Keratinocyte (primary cell): ENCODE measurements around the gene HSH2D.

Experiments used
- EZH2 ChIP-seq: IDR thresholded peaks from one replicate; pipeline ENCODE4 v1.6.1; 2012; ENCODE audit warnings: inconsistent platforms, mild to moderate bottlenecking, low read length, moderate library complexity
- TF ChIP-seq, protein P1 (sequence below), 3 experiments: IDR thresholded peaks in 1 of 3; conservative IDR thresholded peaks in 1 of 3; optimal IDR thresholded peaks in 1 of 3; 2 replicates in 2 of 3; 3 replicates in 1 of 3; pipeline versions ENCODE3 to v1.5.1; 2011; ENCODE audit warnings: low read length in 3 of 3, mild to moderate bottlenecking in 3 of 3, moderate library complexity in 2 of 3, control low read depth in 1 of 3, inconsistent platforms in 1 of 3; ENCODE audit not compliant: insufficient read depth in 2 of 3; ENCODE audit errors: extremely low read depth in 1 of 3

DNA sequence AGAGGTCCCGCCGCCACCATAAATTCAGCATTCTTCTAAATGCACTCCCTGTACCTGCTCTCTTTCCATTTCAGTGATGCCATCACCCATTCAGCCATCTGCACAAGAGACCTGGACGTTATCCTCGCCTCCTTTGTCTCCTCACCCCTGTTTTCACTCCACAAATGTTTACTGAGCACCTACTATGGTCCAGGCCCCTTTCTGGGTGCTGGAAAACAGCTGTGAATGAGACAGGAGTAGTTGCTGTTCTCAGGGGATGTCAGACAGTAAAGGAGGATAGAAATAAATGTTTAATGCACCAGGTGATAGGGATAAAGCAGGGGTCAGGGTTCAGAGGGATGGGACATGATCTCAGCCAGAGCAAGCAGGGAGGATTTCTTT lies 57.5 kb downstream of the HSH2D start:
- TF ChIP-seq, protein P1, sequence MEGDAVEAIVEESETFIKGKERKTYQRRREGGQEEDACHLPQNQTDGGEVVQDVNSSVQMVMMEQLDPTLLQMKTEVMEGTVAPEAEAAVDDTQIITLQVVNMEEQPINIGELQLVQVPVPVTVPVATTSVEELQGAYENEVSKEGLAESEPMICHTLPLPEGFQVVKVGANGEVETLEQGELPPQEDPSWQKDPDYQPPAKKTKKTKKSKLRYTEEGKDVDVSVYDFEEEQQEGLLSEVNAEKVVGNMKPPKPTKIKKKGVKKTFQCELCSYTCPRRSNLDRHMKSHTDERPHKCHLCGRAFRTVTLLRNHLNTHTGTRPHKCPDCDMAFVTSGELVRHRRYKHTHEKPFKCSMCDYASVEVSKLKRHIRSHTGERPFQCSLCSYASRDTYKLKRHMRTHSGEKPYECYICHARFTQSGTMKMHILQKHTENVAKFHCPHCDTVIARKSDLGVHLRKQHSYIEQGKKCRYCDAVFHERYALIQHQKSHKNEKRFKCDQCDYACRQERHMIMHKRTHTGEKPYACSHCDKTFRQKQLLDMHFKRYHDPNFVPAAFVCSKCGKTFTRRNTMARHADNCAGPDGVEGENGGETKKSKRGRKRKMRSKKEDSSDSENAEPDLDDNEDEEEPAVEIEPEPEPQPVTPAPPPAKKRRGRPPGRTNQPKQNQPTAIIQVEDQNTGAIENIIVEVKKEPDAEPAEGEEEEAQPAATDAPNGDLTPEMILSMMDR (optimal IDR thresholded peaks at IDR 0.05 in 1 of 3, IDR thresholded peaks at IDR 0.05 in 1 of 3, conservative IDR thresholded peaks at IDR 0.05 in 1 of 3; ENCODE audit: extremely low read depth in 1 of 3, insufficient read depth in 2 of 3, low read length in 3 of 3), result no peak
- no peak for TF ChIP-seq EZH2
